ENCODE results near the gene ADARB2. TPM values are rescaled to one million over a fixed set of nuclear protein-coding genes. Genes with fewer than 3 reads are reported as not detected.
"Not testable (repeated sequence)": the region's sequence is repeated elsewhere in the genome, so short reads cannot be mapped to it uniquely, and the experiment has no call there.

Gene ADARB2
- total RNA-seq, 8 experiments from 2014 or later, result 0.13 to 2.6 (median 1.5) TPM

DNA sequence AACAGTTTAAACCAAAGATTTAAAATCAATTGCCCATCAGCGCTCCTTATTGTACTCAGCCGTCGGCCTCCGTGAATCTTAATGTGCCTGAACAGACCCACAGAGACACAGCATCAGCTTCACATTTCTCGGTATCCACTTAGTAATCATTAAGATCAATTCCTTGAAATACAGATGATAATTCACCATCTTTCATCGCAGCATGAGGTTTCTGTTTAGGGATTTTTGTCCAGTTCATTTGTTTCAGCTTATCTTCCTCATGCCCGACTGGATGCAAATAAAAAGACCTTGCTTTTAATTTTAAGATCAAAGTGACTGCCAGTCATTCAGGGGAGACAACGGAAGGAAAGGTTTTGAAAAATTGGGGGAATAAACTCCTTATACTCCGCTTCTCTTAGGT is 473.3 kb downstream of the ADARB2 start:
- in situ Hi-C loops (cut with MboI; ENCODE audit: low pct_unique_long_range_greater_than_20kb in 2 of 9, low sequenced_read_pairs in 9 of 9, unreplicated experiment in 9 of 9), result no loop called here
- no peak overlapping the region for H3K27ac ChIP-seq
- no peak overlapping the region for H3K4me3 ChIP-seq
- 13 to 65% (median 42%) methylated on average over 4 to 8 of the region's 9 CpGs; no CpG with 5 or more reads in 1 of the 10 experiments for WGBS, 10 experiments
- H3K4me1 ChIP-seq (replicated peaks in 1 of 2), result peaks cover 0 to 9% of the 10 kb centered on the region in 2 donors
- peak in 1 of 8 experiments; percentile 19 for ATAC-seq (replicated peaks in 6 of 8)

DNA sequence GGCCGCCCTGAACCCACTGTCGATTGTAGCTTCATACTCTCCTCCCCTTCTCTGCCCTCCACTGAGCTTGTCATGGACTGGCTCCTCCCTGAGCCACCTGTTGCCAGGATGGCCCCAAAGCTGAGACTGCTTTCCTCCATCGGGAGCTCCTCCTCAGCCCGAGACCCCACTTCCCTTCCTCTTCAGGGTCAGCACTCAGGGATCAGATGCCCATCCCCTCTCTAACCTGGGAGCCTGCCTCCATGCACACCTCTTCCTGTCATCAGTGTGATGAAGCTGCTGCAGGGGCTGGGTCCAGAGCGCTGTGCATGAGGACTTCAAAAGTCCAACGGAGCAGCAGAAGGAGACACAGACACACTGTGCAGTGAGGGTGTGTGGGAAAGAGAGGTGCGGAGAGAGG is 480.1 kb downstream of the ADARB2 start:
- in situ Hi-C loops (cut with MboI; ENCODE audit: low pct_unique_long_range_greater_than_20kb in 2 of 9, low sequenced_read_pairs in 9 of 9, unreplicated experiment in 9 of 9), result no loop called here
- no peak overlapping the region for H3K27ac ChIP-seq
- peaks cover 4 to 6% of the 10 kb centered on the region in 2 donors for H3K4me1 ChIP-seq (replicated peaks in 1 of 2)
- no peak overlapping the region for H3K4me3 ChIP-seq
- ATAC-seq (replicated peaks in 6 of 8), result no peak
- 10 to 93% (median 82%) methylated on average over 1 to 5 of the region's 7 CpGs; no CpG with 5 or more reads in 6 of the 10 experiments for WGBS, 10 experiments

DNA sequence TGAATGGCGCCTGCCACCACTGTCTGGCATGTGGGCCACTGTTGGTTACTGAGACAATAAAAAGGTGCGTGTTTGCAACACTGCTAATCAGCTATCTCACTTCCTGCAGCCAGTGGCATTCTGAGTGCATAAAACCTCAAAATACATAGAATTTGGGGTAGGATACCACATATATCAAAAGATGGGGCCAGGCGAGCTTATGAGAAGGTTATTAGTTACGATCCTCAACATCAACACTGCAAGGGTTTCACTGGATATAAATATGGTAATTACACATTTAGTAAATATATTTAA is 480.9 kb downstream of the ADARB2 start:
- Histone ChIP-seq H3K4me1 (replicated peaks in 1 of 2) (peaks cover 4 to 6% of the 10 kb centered on the region in 2 donors), H3K4me3 (no peak overlapping the region), H3K27ac (no peak overlapping the region)
- WGBS, 10 experiments, result 0 to 94% (median 68%) methylated on average over 1 to 3 of the region's 4 CpGs; no CpG with 5 or more reads in 2 of the 10 experiments
- in situ Hi-C loops (cut with MboI; ENCODE audit: low pct_unique_long_range_greater_than_20kb in 2 of 9, low sequenced_read_pairs in 9 of 9, unreplicated experiment in 9 of 9), result no loop called here
- no peak for ATAC-seq (replicated peaks in 6 of 8)

DNA sequence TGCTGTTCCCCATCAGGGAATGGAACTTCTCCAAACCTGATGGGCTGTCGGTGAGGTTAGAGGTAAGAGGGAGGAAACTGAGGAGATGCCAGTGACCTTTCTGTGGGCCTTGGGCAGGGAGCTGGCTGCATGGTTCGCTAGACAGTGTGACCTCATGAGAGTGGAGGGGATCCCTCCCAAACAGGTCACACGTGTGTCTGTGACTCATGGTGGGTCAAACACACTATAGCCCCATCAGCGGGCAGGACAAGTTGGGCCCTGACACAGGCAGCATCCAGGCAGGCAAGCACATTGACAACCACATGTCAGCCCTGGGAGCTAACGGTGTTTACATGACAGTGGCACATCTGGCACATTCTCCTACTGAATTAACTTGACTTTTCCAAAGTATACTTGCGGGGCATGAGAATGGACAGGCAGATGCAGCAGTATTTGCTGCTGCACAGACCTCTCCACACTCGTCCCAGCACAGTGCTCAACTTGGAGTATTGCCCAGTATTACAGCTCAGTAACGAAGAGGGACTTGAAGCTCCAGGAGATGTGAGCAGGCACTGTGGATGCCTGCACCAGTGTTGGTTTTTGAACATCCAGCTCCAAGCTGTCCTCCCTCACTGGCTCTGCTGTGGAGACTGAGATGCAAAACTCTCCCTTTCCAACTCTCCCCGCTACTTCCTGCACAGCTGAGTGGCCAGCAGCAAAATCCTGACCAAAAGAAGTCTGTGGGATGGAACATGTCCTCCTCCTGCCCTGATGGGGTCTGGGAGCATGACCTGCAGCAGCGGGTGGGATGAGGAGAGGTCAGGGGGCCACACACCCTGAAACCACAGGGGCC is 481.5 kb downstream of the ADARB2 start:
- Histone ChIP-seq H3K4me1 (replicated peaks in 1 of 2) (peaks cover 4 to 6% of the 10 kb centered on the region in 2 donors), H3K27ac (no peak overlapping the region), H3K4me3 (no peak overlapping the region)
- in situ Hi-C loops (cut with MboI; ENCODE audit: low pct_unique_long_range_greater_than_20kb in 2 of 9, low sequenced_read_pairs in 9 of 9, unreplicated experiment in 9 of 9), result no loop called here
- 0 to 90% (median 80%) methylated on average over 1 to 5 of the region's 10 CpGs; no CpG with 5 or more reads in 5 of the 10 experiments for WGBS, 10 experiments
- ATAC-seq (replicated peaks in 6 of 8), result no peak

- 10 to 100% (median 85%) methylated on average over 1 to 7 of the region's 9 CpGs; no CpG with 5 or more reads in 2 of the 10 experiments for WGBS, 10 experiments
- ATAC-seq (replicated peaks in 6 of 8), result peak in 1 of 8 experiments; percentile 36
- in situ Hi-C loops (cut with MboI; ENCODE audit: low pct_unique_long_range_greater_than_20kb in 2 of 9, low sequenced_read_pairs in 9 of 9, unreplicated experiment in 9 of 9), result no loop called here
- H3K4me1 ChIP-seq (replicated peaks in 1 of 2), result peaks cover 4 to 6% of the 10 kb centered on the region in 2 donors
- H3K27ac ChIP-seq, result no peak overlapping the region
- no peak overlapping the region for H3K4me3 ChIP-seq
Measured at GRCh38 chr10:1255118-1255517, 482.2 kb downstream of the ADARB2 start.

DNA sequence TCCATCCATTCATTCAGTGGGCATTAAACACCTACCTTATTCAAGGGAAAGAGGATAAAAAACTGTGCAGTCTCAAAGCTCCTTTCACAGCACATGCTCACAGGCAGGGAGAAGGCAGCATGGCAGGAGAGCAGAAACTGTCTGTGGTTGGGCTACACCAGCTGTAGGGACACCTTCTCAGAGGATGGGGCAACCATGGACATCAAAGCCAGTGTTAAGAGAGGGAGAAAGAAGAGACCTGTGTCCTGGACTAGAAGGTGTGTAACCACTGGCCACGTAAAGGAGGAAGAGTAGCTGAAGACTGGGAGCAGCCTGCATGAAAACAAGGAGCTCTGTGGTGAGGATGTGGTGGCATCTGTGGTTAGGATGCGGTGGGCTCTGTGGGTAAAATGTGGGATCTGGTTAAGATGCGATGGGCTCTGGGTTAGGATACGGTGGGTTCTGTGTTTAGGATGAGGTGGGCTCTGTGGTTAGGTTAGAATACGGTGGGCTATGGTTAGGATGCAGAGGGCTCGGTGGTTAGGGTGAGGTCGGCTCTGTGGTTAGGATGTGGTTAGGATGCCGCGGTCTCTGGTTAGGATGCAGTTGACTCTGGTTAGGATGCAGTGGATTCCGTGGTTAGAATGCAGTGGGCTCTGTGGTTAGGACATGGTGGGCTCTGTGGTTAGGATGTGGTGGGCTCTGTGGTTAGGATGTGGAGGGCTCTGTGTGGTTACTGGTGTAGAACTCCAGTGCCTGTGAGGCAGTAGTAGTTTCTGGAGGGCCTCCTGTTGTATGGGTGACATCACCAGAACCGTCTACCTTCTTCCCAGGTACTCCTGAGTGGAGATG is 483.6 kb downstream of the ADARB2 start:
- H3K27ac ChIP-seq, result no peak overlapping the region

GRCh38 chr10:1251769-1252168 is 485.6 kb downstream of the ADARB2 start:
- peaks cover 4 to 6% of the 10 kb centered on the region in 2 donors for H3K4me1 ChIP-seq (replicated peaks in 1 of 2)
- WGBS, 10 experiments, result 0 to 92% (median 67%) methylated on average over 1 to 3 of the region's 3 CpGs; no CpG with 5 or more reads in 4 of the 10 experiments
- no peak overlapping the region for H3K27ac ChIP-seq
- no peak overlapping the region for H3K4me3 ChIP-seq
- in situ Hi-C loops (cut with MboI; ENCODE audit: low pct_unique_long_range_greater_than_20kb in 2 of 9, low sequenced_read_pairs in 9 of 9, unreplicated experiment in 9 of 9), result no loop called here
- no peak for ATAC-seq (replicated peaks in 6 of 8)

More for the DNA sequence above, 483.6 kb downstream of the ADARB2 start:
- Histone ChIP-seq H3K4me3 (no peak overlapping the region), H3K4me1 (replicated peaks in 1 of 2) (peaks cover 4 to 6% of the 10 kb centered on the region in 2 donors)
- in situ Hi-C loops (cut with MboI; ENCODE audit: low pct_unique_long_range_greater_than_20kb in 2 of 9, low sequenced_read_pairs in 9 of 9, unreplicated experiment in 9 of 9), result no loop called here
- ATAC-seq (replicated peaks in 6 of 8), result no peak
- 13 to 100% (median 50%) methylated on average over 1 to 8 of the region's 11 CpGs; no CpG with 5 or more reads in 3 of the 10 experiments for WGBS, 10 experiments

DNA sequence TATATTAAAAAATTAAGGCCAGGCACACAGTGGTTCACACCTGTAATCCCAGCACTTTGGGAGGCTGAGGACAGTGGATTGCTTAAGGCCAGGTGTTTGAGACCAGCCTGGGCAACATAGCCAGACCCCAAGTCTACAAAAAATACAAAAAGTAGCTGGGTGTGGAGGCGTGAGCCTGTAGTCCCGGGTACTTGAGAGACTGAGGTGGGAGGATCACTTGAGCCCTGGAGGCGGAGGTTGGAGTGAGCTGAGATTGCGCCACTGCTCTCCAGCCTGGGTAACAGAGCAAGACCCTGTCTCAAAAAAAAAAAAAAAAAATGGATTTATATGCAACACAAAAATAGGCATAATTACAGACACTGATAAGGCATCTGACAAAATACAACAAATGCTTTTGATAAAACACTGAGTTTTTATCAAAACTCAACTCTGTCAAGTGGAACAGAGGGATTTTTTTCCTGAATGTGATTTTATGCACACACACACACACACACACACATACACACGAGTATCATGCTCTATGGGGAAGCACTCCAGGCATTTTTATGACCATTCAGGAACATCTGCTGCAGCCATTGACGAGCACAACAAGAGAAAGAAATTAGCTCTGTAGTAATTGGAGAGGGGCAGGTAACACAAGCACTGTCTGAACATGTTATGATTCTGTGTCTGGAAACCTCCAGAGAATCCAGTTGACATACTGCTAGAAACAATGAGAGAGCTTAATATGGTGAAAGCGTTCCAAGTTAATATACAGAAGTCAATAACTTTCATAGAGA is 488.0 kb downstream of the ADARB2 start:
- Histone ChIP-seq H3K4me1 (replicated peaks in 1 of 2) (peaks cover 0 to 6% of the 10 kb centered on the region in 2 donors), H3K27ac (no peak overlapping the region), H3K4me3 (no peak overlapping the region)
- ATAC-seq (replicated peaks in 6 of 8), result peak in 1 of 8 experiments; percentile 27
- in situ Hi-C loops (cut with MboI; ENCODE audit: low pct_unique_long_range_greater_than_20kb in 2 of 9, low sequenced_read_pairs in 9 of 9, unreplicated experiment in 9 of 9), result no loop called here
- WGBS, 10 experiments, result 0 to 94% (median 65%) methylated on average over 1 to 7 of the region's 7 CpGs; no CpG with 5 or more reads in 1 of the 10 experiments

GRCh38 chr10:1248262-1248630 is 489.1 kb downstream of the ADARB2 start:
- peaks cover 4 to 15% of the 10 kb centered on the region in 2 donors for H3K4me1 ChIP-seq (replicated peaks in 1 of 2)
- in situ Hi-C loops (cut with MboI; ENCODE audit: low pct_unique_long_range_greater_than_20kb in 2 of 9, low sequenced_read_pairs in 9 of 9, unreplicated experiment in 9 of 9); ATAC-seq (replicated peaks in 6 of 8); H3K27ac ChIP-seq; H3K4me3 ChIP-seq: not testable (repeated sequence)
- WGBS, 10 experiments, result 0 to 100% (median 93%) methylated on average over 1 to 4 of the region's 13 CpGs; no CpG with 5 or more reads in 4 of the 10 experiments

DNA sequence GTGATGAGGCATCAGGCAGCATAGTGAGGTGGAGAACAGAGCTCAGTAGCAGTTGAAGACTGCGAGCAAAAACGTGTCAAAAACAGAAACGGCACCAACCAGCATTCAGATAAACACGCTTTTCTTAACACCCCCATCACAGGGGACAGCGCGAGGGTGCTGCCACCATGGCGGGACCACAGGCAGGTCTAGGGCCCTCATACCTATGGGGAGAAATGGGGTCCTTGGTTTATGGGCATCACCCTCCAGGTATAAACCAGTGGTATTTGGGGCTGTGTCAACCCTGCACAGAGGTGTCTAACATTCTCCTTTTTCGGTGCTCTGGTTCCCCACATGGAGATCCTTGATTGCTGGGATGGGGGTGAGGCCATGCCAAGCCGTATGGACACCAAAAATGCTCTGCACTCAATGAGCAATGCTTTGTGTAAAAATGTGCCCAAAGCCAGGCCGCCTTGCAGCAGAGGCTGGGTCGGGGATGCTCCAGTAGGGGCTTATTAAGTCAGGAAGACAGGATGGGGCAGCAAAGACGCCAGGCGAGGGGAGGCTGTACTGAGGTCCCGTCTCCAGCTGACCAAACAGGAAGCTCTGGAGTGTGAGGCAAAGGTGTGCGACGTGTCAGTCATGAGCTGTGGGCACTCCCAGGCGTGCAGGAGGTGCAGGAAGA is 489.6 kb downstream of the ADARB2 start:
- 10 to 73% (median 20%) methylated on average over 1 to 7 of the region's 17 CpGs; no CpG with 5 or more reads in 5 of the 10 experiments for WGBS, 10 experiments
- in situ Hi-C loops (cut with MboI; ENCODE audit: low pct_unique_long_range_greater_than_20kb in 2 of 9, low sequenced_read_pairs in 9 of 9, unreplicated experiment in 9 of 9), result no loop called here
- H3K4me1 ChIP-seq (replicated peaks in 1 of 2), result peaks cover 8 to 13% of the 10 kb centered on the region in 2 donors
- H3K27ac ChIP-seq, result no peak overlapping the region
- ATAC-seq (replicated peaks in 6 of 8), result no peak
- H3K4me3 ChIP-seq, result no peak overlapping the region

DNA sequence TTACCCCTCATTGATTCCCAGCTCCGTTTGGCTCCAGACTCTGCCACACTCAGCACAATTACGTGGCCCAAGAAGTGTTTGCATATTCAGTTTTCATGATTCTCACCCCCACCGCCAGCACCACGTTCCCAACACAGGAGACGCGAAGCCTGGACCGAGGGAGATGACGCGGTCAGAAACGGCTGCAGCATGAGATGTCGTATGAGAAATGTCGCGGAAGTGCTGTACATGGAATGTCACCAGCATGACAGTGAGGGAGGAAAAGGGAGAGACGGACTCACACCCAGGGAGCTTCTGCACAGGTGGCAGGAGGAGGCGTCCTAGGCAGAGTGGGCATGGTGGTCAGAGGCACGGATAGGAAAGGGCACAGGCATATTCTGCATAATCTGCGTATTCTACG is 492.8 kb downstream of the ADARB2 start:
- Histone ChIP-seq H3K4me3 (no peak overlapping the region), H3K27ac (no peak overlapping the region), H3K4me1 (replicated peaks in 1 of 2) (peaks cover 9 to 11% of the 10 kb centered on the region in 2 donors)
- ATAC-seq (replicated peaks in 6 of 8), result no peak
- 60 to 100% (median 86%) methylated on average over 1 to 11 of the region's 18 CpGs; no CpG with 5 or more reads in 3 of the 10 experiments for WGBS, 10 experiments
- in situ Hi-C loops (cut with MboI; ENCODE audit: low pct_unique_long_range_greater_than_20kb in 2 of 9, low sequenced_read_pairs in 9 of 9, unreplicated experiment in 9 of 9), result no loop called here
